Measurements from ENCODE around the gene KIF23.

GRCh38 chr15:69479081-69479480 lies 64.9 kb downstream of the KIF23 start:
- TF ChIP-seq TCF7 (CRISPR knock-in tag; IDR thresholded peaks at IDR 0.05; ENCODE audit: low read depth), result no peak
- TF ChIP-seq MAX (CRISPR knock-in tag; IDR thresholded peaks at IDR 0.05), result no peak
- no peak for TF ChIP-seq ZNF121 (CRISPR knock-in tag; IDR thresholded peaks at IDR 0.05)
- no peak for TF ChIP-seq JAZF1 (CRISPR knock-in tag; IDR thresholded peaks at IDR 0.05)
- no peak for TF ChIP-seq E2F1 (CRISPR knock-in tag; IDR thresholded peaks at IDR 0.05)
- TF ChIP-seq CTCF (IDR thresholded peaks at IDR 0.05), result no peak
- no peak for TF ChIP-seq MLX (CRISPR knock-in tag; IDR thresholded peaks at IDR 0.05)
- TF ChIP-seq SP1 (CRISPR knock-in tag; conservative IDR thresholded peaks at IDR 0.05), result no peak
- TF ChIP-seq NR3C1 (CRISPR knock-in tag; conservative IDR thresholded peaks at IDR 0.05; ENCODE audit: low read depth), result no peak
- no peak for TF ChIP-seq STAT6 (CRISPR knock-in tag; conservative IDR thresholded peaks at IDR 0.05; ENCODE audit: low read depth)
- no peak for TF ChIP-seq TP53 (CRISPR knock-in tag; IDR thresholded peaks at IDR 0.05)
- TF ChIP-seq USF2 (CRISPR knock-in tag; IDR thresholded peaks at IDR 0.05), result no peak
- no peak for TF ChIP-seq NFYB (CRISPR knock-in tag; conservative IDR thresholded peaks at IDR 0.05; ENCODE audit: low read depth)
